Fibroblast of mammary gland (primary cell): ENCODE measurements around the gene TNS4.
A peak's percentile ranks its signal among the peaks of the same experiment; 100 is the strongest.

Experiments used
- DNase-seq: peaks from one replicate; pipeline ENCODE4 v3.0.0-alpha.2; 2010; ENCODE audit warnings: low read depth
- H3K4me3 ChIP-seq: 2 replicates; pipeline ENCODE4 v1.5.1; 2011; ENCODE audit warnings: low read depth, mild to moderate bottlenecking, low read length, moderate library complexity; ENCODE audit not compliant: control insufficient read depth
- CTCF ChIP-seq: conservative IDR thresholded peaks from 2 replicates; pipeline ENCODE4 v1.5.1; 2011; ENCODE audit warnings: low read depth, low read length, inconsistent platforms; ENCODE audit not compliant: control insufficient read depth, insufficient read depth

The TNS4 gene

GRCh38 chr17:40433551-40434415 is 67.6 kb downstream of the TNS4 start:
- DNase-seq = no peak
- H3K4me3 ChIP-seq = no peak overlapping the region
- peak; percentile 52 for TF ChIP-seq CTCF

GRCh38 chr17:40432864-40433528 is 68.4 kb downstream of the TNS4 start:
- peak; percentile 69 for DNase-seq
- H3K4me3 ChIP-seq = no peak overlapping the region
- TF ChIP-seq CTCF = no peak

- no peak for DNase-seq
- no peak overlapping the region for H3K4me3 ChIP-seq
- TF ChIP-seq CTCF = no peak
Observed at GRCh38 chr17:40431231-40431602, 70.2 kb downstream of the TNS4 start.

GRCh38 chr17:40430272-40431230 is 70.9 kb downstream of the TNS4 start:
- no peak overlapping the region for H3K4me3 ChIP-seq
- TF ChIP-seq CTCF = no peak
- no peak for DNase-seq

GRCh38 chr17:40427002-40427491 is 74.4 kb downstream of the TNS4 start:
- H3K4me3 ChIP-seq = no peak overlapping the region
- TF ChIP-seq CTCF = no peak
- DNase-seq = no peak
